NT2/D1 (cell line): ENCODE data around the gene PADI2.

Experiments
- SUZ12 ChIP-seq: IDR thresholded peaks from 2 replicates; pipeline ENCODE4 v1.6.1; 2011; ENCODE audit not compliant: insufficient read length, insufficient read depth; ENCODE audit errors: extremely low read depth
- YY1 ChIP-seq: IDR thresholded peaks from 2 replicates; pipeline ENCODE4 v1.6.1; 2011; ENCODE audit not compliant: insufficient read length, insufficient read depth
- ZNF274 ChIP-seq: IDR thresholded peaks from 2 replicates; pipeline ENCODE4 v1.6.1; 2011; ENCODE audit warnings: mild to moderate bottlenecking, low read depth, low read length

- no peak for TF ChIP-seq YY1
- TF ChIP-seq SUZ12 = no peak
- no peak for TF ChIP-seq ZNF274
These were observed 49.1 kb downstream of the PADI2 start for GRCh38 chr1:17070163-17070525.
